Neutrophil (primary cell): Measurements from ENCODE around the gene BDKRB2.

Experiments used
- H3K27ac ChIP-seq: fragments of 200-600 bp; sonication (generic); 2 replicates; pipeline ENCODE4 v1.5.1; 2016; ENCODE audit warnings: mild to moderate bottlenecking, moderate library complexity
- H3K27me3 ChIP-seq: fragments of 200-600 bp; sonication (generic); 2 replicates; pipeline ENCODE4 v1.6.0; 2016; ENCODE audit warnings: mild to moderate bottlenecking
- H3K36me3 ChIP-seq: fragments of 200-600 bp; sonication (generic); 2 replicates; pipeline ENCODE4 v1.5.1; 2017
- H3K4me1 ChIP-seq, 2 experiments: fragments of 200-600 bp in 1 of 2; sonication (generic) in 1 of 2; 1 replicate in 1 of 2; 2 replicates in 1 of 2; pipeline versions ENCODE4 v1.5.1 to v1.6.1; 2013 to 2016; ENCODE audit warnings: low read depth in 1 of 2, low read length in 1 of 2, mild to moderate bottlenecking in 1 of 2, moderate library complexity in 1 of 2; ENCODE audit not compliant: control insufficient read depth in 1 of 2, insufficient read depth in 1 of 2
- H3K4me3 ChIP-seq, 2 experiments: fragments of 200-600 bp in 1 of 2; sonication (generic) in 1 of 2; 1 replicate in 1 of 2; 2 replicates in 1 of 2; pipeline ENCODE4 v1.5.1; 2013 to 2016; ENCODE audit warnings: low read depth in 1 of 2, low read length in 1 of 2, mild to moderate bottlenecking in 1 of 2, moderate library complexity in 1 of 2
- H3K9me3 ChIP-seq: fragments of 200-600 bp; sonication (generic); 2 replicates; pipeline ENCODE4 v1.5.1; 2016
- TF ChIP-seq, protein P1 (sequence below): fragments of 200-600 bp; sonication (generic); IDR thresholded peaks from 2 replicates; pipeline ENCODE4 v1.5.1; 2016; ENCODE audit warnings: antibody characterized with exemption

Gene BDKRB2

DNA sequence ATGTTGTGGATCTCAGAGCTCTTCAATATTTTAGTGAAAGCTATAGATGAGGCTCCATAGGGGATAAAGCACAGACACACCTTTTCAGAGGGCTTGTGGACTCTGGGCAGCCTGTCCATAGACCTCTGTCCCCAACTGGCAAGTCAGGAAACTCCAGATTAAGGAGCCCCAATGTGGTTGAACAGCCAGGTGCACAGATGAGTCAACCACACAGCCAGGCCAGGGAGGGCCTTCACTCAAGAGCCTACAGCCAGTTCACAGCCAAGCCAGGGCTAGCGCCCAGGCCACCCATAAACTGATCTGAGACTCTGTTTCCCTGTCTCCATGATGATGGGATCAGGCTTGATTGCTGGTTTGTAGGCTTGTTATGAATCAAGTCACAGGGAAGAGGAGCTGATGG is 1.0 kb upstream of the BDKRB2 start:
- H3K9me3 ChIP-seq: no peaks in the 10 kb centered on the region
- peaks cover 74% of the 10 kb centered on the region for H3K27me3 ChIP-seq
- H3K27ac ChIP-seq: no peak overlapping the region
- H3K4me3 ChIP-seq: no peak overlapping the region
- H3K36me3 ChIP-seq: no peaks in the 10 kb centered on the region
- TF ChIP-seq, protein P1, sequence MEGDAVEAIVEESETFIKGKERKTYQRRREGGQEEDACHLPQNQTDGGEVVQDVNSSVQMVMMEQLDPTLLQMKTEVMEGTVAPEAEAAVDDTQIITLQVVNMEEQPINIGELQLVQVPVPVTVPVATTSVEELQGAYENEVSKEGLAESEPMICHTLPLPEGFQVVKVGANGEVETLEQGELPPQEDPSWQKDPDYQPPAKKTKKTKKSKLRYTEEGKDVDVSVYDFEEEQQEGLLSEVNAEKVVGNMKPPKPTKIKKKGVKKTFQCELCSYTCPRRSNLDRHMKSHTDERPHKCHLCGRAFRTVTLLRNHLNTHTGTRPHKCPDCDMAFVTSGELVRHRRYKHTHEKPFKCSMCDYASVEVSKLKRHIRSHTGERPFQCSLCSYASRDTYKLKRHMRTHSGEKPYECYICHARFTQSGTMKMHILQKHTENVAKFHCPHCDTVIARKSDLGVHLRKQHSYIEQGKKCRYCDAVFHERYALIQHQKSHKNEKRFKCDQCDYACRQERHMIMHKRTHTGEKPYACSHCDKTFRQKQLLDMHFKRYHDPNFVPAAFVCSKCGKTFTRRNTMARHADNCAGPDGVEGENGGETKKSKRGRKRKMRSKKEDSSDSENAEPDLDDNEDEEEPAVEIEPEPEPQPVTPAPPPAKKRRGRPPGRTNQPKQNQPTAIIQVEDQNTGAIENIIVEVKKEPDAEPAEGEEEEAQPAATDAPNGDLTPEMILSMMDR: no peak
- peaks cover 0 to 10% of the 10 kb centered on the region in 2 experiments for H3K4me1 ChIP-seq

DNA sequence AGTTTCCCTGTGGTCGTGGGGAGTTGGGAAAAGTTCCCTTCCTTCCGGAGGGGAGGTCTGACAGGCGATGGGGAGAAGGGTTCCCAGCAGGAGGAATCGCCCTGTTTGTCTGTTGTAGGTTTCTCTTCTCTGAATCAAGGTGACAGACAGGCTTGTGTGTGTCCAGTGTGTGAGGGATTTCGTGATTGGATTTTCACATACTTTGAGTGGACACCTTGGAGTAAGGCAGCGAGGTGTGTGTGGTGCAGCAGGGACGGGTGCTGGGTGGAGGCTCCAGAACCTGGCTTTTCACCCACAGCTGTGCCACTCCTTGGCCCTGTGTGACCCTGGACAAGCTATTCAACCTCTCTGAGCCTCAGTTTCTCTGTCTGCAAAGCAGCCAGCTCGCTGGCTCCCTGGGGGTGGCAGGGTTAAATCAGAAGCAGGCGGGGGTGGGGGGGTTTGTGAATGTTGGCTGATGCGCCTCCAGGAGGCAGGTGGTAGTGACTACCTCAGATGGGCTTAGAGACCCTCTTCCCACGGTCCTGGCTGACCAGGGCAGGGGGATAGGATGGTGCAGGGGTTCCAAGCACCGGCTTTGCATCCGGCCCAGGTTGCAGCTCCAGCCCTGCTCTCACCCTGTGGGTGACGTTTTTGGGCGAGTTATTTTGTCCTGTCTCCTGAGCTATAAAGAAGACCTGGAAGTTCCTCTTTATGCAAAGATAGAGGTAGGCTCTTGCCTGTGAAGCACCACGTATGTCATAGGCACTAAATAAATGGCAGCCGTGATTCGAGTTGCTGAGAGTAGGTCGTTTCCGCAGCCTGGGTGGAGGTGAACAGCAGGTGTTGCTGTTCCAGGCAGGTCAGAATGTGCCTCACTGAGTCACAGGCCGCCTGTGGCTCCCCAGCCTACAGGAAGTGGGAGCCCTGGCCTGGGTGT is 679 bp downstream of the BDKRB2 start:
- H3K36me3 ChIP-seq: no peaks in the 10 kb centered on the region
- H3K4me1 ChIP-seq: peaks cover 0 to 6% of the 10 kb centered on the region in 2 experiments
- no peaks in the 10 kb centered on the region for H3K9me3 ChIP-seq
- H3K27me3 ChIP-seq: peaks cover 71% of the 10 kb centered on the region
- H3K27ac ChIP-seq: no peak overlapping the region
- H3K4me3 ChIP-seq: no peak overlapping the region
- TF ChIP-seq, protein P1: no peak

DNA sequence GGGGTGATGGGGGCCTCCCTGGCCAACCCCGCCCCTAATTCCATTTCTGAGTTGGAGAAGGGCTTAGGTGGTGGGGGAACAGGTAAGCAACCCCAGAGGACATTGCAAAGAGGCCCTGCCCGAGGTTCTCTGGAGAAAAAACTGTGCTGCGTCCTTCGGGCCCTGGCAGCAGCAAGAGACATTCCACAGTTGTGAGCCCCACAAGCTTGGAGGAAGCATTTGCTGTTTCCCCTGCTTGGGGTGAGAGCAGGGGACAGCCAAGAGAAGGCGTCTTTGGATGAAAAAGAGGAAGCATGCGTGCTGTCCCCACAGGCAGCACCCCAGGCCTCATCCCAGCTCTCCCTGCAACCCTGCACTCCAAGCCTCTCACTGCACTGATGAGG is 1.3 kb downstream of the BDKRB2 start:
- no peak overlapping the region for H3K27ac ChIP-seq
- TF ChIP-seq, protein P1: no peak
- no peaks in the 10 kb centered on the region for H3K36me3 ChIP-seq
- no peak overlapping the region for H3K4me3 ChIP-seq
- H3K9me3 ChIP-seq: no peaks in the 10 kb centered on the region
- peaks cover 0 to 6% of the 10 kb centered on the region in 2 experiments for H3K4me1 ChIP-seq
- H3K27me3 ChIP-seq: peaks cover 73% of the 10 kb centered on the region

- Histone ChIP-seq H3K36me3 (no peaks in the 10 kb centered on the region), H3K4me3 (no peak overlapping the region), H3K9me3 (no peaks in the 10 kb centered on the region), H3K27ac (no peak overlapping the region), H3K27me3 (peaks cover 73% of the 10 kb centered on the region), H3K4me1 (peaks cover 0 to 6% of the 10 kb centered on the region in 2 experiments)
- TF ChIP-seq, protein P1: no peak
These were observed 1.8 kb downstream of the BDKRB2 start for GRCh38 chr14:96206461-96206860.

- TF ChIP-seq, protein P1: no peak
- Histone ChIP-seq H3K36me3 (no peaks in the 10 kb centered on the region), H3K4me1 (peaks cover 0 to 6% of the 10 kb centered on the region in 2 experiments), H3K9me3 (no peaks in the 10 kb centered on the region), H3K27me3 (peaks cover 63% of the 10 kb centered on the region), H3K4me3 (no peak overlapping the region), H3K27ac (no peak overlapping the region)
These were observed 3.0 kb downstream of the BDKRB2 start for GRCh38 chr14:96207686-96208085.
